ENCODE results near the gene ATP5F1A.

GRCh38 chr18:46080156-46080555, 17.9 kb downstream of the ATP5F1A start:
- TF ChIP-seq EZH2phosphoT487 (IDR thresholded peaks at IDR 0.05; ENCODE audit: insufficient read depth, low read depth) (no peak), EZH2 (IDR thresholded peaks at IDR 0.05; ENCODE audit: insufficient read depth, poor library complexity, severe bottlenecking) (no peak)
